DOHH2 (cell line): ENCODE results near the gene FTSJ3.

Source experiments
- EZH2phosphoT487 ChIP-seq: fragments of 200-600 bp; sonication (generic); IDR thresholded peaks from 2 replicates; pipeline ENCODE4 v1.6.1; 2017; ENCODE audit warnings: borderline replicate concordance, mild to moderate bottlenecking, antibody characterized with exemption, low read length, moderate library complexity, mixed read lengths
- TF ChIP-seq, protein P1 (sequence below): fragments of 200-600 bp; sonication (generic); IDR thresholded peaks from one replicate; pipeline ENCODE4 v1.5.1; 2014; ENCODE audit warnings: antibody characterized with exemption, mild to moderate bottlenecking, low read depth, low read length; ENCODE audit not compliant: poor library complexity, severe bottlenecking

DNA sequence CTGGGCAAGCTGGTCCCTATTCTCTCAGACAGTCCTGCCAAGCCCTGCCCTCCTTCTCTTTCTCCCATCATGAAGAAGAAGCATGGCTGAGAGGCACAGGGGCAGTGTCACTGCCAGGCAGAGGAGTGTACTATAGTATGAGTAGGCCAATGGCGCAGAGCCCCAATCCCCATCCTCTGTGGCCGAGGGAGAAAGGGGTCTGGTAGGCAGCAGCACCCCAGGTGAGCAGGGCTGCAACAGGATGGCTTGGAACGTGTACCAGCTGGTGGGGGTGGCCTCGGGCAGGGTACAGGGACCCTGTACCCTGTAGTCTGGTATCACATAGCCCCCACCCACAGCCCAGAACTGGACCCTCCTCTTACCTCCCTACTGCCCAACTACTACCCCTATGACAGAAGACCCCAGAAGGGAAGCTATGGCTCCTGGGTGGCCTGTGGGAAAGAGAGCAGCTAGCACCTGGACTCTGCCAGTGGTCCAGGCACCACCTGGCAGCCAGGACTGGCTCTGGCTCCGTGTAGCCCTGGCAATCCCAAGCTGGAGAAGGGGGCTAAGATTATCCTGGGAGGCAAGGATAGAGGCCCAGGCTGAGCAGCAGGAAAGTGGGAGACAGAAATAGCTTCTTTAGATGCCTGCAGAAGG, 10.6 kb upstream of the FTSJ3 start:
- TF ChIP-seq, protein P1, sequence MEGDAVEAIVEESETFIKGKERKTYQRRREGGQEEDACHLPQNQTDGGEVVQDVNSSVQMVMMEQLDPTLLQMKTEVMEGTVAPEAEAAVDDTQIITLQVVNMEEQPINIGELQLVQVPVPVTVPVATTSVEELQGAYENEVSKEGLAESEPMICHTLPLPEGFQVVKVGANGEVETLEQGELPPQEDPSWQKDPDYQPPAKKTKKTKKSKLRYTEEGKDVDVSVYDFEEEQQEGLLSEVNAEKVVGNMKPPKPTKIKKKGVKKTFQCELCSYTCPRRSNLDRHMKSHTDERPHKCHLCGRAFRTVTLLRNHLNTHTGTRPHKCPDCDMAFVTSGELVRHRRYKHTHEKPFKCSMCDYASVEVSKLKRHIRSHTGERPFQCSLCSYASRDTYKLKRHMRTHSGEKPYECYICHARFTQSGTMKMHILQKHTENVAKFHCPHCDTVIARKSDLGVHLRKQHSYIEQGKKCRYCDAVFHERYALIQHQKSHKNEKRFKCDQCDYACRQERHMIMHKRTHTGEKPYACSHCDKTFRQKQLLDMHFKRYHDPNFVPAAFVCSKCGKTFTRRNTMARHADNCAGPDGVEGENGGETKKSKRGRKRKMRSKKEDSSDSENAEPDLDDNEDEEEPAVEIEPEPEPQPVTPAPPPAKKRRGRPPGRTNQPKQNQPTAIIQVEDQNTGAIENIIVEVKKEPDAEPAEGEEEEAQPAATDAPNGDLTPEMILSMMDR: no peak
- no peak for TF ChIP-seq EZH2phosphoT487
